H9 (cell line): ENCODE measurements around the gene CRYBA2. TPM values are rescaled to one million over a fixed set of nuclear protein-coding genes. Genes with fewer than 3 reads are reported as not detected.

ENCODE experiments used
- DNase-seq: peaks from one replicate; pipeline ENCODE4 v3.0.0-alpha.2; 2017
- H2AFZ ChIP-seq: one replicate; pipeline ENCODE4 v1.6.1; 2013; ENCODE audit warnings: mild to moderate bottlenecking, low read length, control low read depth, moderate library complexity
- H2AK5ac ChIP-seq: 2 replicates; pipeline ENCODE4 v1.6.1; 2013; ENCODE audit warnings: low read length, control low read depth, mixed read lengths; ENCODE audit not compliant: insufficient read length
- H2BK120ac ChIP-seq: one replicate; pipeline ENCODE4 v1.6.1; 2013; ENCODE audit warnings: low read depth, mild to moderate bottlenecking, low read length, control low read depth, inconsistent platforms; ENCODE audit not compliant: poor library complexity, severe bottlenecking
- H2BK12ac ChIP-seq: 2 replicates; pipeline ENCODE4 v1.6.1; 2013; ENCODE audit warnings: low read length, control low read depth, mixed read lengths, low read depth; ENCODE audit not compliant: insufficient read length
- H2BK15ac ChIP-seq: 2 replicates; pipeline ENCODE4 v1.6.1; 2013; ENCODE audit warnings: low read depth, low read length, control low read depth
- H2BK20ac ChIP-seq: one replicate; pipeline ENCODE4 v1.6.1; 2013; ENCODE audit warnings: low read depth, mild to moderate bottlenecking, low read length, control low read depth, inconsistent platforms; ENCODE audit not compliant: poor library complexity, severe bottlenecking
- H2BK5ac ChIP-seq: 2 replicates; pipeline ENCODE4 v1.6.1; 2013; ENCODE audit warnings: low read length, control low read depth, mixed read lengths; ENCODE audit not compliant: insufficient read length
- H3K14ac ChIP-seq: 2 replicates; pipeline ENCODE4 v1.6.1; 2013; ENCODE audit warnings: low read length, control low read depth; ENCODE audit not compliant: insufficient read depth
- H3K18ac ChIP-seq: 2 replicates; pipeline ENCODE4 v1.6.1; 2013; ENCODE audit warnings: low read depth, mild to moderate bottlenecking, mixed read lengths, low read length, control low read depth; ENCODE audit not compliant: insufficient read length
- H3K23ac ChIP-seq: 2 replicates; pipeline ENCODE4 v1.6.1; 2013; ENCODE audit warnings: low read length, control low read depth, mixed read lengths, low read depth; ENCODE audit not compliant: insufficient read length
- H3K23me2 ChIP-seq: 2 replicates; pipeline ENCODE4 v1.6.1; 2013; ENCODE audit warnings: low read depth, mild to moderate bottlenecking, mixed read lengths, low read length, control low read depth; ENCODE audit not compliant: insufficient read length, poor library complexity, severe bottlenecking
- H3K27ac ChIP-seq: 2 replicates; pipeline ENCODE4 v1.5.1; 2013; ENCODE audit warnings: low read length, control low read depth, mixed read lengths, low read depth; ENCODE audit not compliant: insufficient read length
- H3K27me3 ChIP-seq: 2 replicates; pipeline ENCODE4 v1.6.1; 2013; ENCODE audit warnings: low read length, control low read depth, inconsistent platforms; ENCODE audit not compliant: insufficient read depth
- H3K4ac ChIP-seq: 2 replicates; pipeline ENCODE4 v1.6.1; 2013; ENCODE audit warnings: low read depth, mild to moderate bottlenecking, control low read depth, inconsistent platforms, low read length, moderate library complexity
- H3K4me1 ChIP-seq: 2 replicates; pipeline ENCODE4 v1.6.1; 2013; ENCODE audit warnings: low read length, control low read depth, inconsistent platforms; ENCODE audit not compliant: insufficient read depth
- H3K4me2 ChIP-seq: 2 replicates; pipeline ENCODE4 v1.6.1; 2013; ENCODE audit warnings: low read length, control low read depth, mixed read lengths; ENCODE audit not compliant: insufficient read length, insufficient read depth
- H3K56ac ChIP-seq: 2 replicates; pipeline ENCODE4 v1.6.1; 2013; ENCODE audit warnings: low read depth, mild to moderate bottlenecking, mixed read lengths, low read length, control low read depth; ENCODE audit not compliant: insufficient read length
- H3K79me1 ChIP-seq: 2 replicates; pipeline ENCODE4 v1.6.1; 2013; ENCODE audit warnings: low read depth, mild to moderate bottlenecking, moderate library complexity, low read length, control low read depth, inconsistent platforms; ENCODE audit not compliant: insufficient read depth, poor library complexity, severe bottlenecking
- H3K79me2 ChIP-seq: 2 replicates; pipeline ENCODE4 v1.6.1; 2013; ENCODE audit warnings: low read length, control low read depth, inconsistent platforms; ENCODE audit not compliant: insufficient read depth
- H3K9ac ChIP-seq: 2 replicates; pipeline ENCODE4 v1.6.1; 2013; ENCODE audit warnings: low read length, control low read depth, mixed read lengths; ENCODE audit not compliant: insufficient read length; ENCODE audit errors: extremely low read depth
- H3K9me3 ChIP-seq: one replicate; pipeline ENCODE4 v1.6.1; 2013; ENCODE audit warnings: low read depth, low read length, inconsistent platforms; ENCODE audit not compliant: control insufficient read depth
- H3T11ph ChIP-seq: one replicate; pipeline ENCODE4 v1.6.1; 2013; ENCODE audit warnings: mild to moderate bottlenecking, low read length, control low read depth, inconsistent platforms
- H4K20me1 ChIP-seq: one replicate; pipeline ENCODE4 v1.6.1; 2013; ENCODE audit not compliant: control insufficient read depth, insufficient read length, insufficient read depth
- H4K5ac ChIP-seq: 2 replicates; pipeline ENCODE4 v1.6.1; 2013; ENCODE audit warnings: low read depth, mild to moderate bottlenecking, mixed read lengths, low read length, control low read depth; ENCODE audit not compliant: insufficient read length
- H4K8ac ChIP-seq: replicated peaks from 2 replicates; pipeline ENCODE4 v1.6.1; 2013; ENCODE audit warnings: low read length, control low read depth, mixed read lengths, low read depth; ENCODE audit not compliant: insufficient read length
- H4K91ac ChIP-seq: 2 replicates; pipeline ENCODE4 v1.6.1; 2013; ENCODE audit warnings: low read depth, mild to moderate bottlenecking, moderate library complexity, mixed read lengths, low read length, control low read depth; ENCODE audit not compliant: insufficient read length
- H3K27ac Mint-ChIP-seq, 3 experiments: 2 replicates in 2 of 3; 3 replicates in 1 of 3; pipeline ENCODE4 v1.8.0; 2020 to 2021; ENCODE audit warnings: mixed read lengths in 3 of 3, mild to moderate bottlenecking in 1 of 3, moderate library complexity in 1 of 3
- H3K27me3 Mint-ChIP-seq: 2 replicates; pipeline ENCODE4 v1.8.0; 2021; ENCODE audit warnings: low read depth, mild to moderate bottlenecking, moderate library complexity, mixed read lengths
- H3K36me3 Mint-ChIP-seq, 3 experiments: 2 replicates in 2 of 3; 3 replicates in 1 of 3; pipeline ENCODE4 v1.8.0; 2020 to 2021; ENCODE audit warnings: low read depth in 3 of 3, mixed read lengths in 3 of 3; ENCODE audit not compliant: insufficient read depth in 1 of 3
- H3K4me1 Mint-ChIP-seq, 2 experiments: 2 replicates each; pipeline ENCODE4 v1.8.0; 2020; ENCODE audit warnings: mixed read lengths in 2 of 2
- H3K4me3 Mint-ChIP-seq, 2 experiments: 2 replicates in 1 of 2; 3 replicates in 1 of 2; pipeline ENCODE4 v1.8.0; 2020 to 2021; ENCODE audit warnings: mild to moderate bottlenecking in 2 of 2, mixed read lengths in 2 of 2, moderate library complexity in 1 of 2
- H3K9me3 Mint-ChIP-seq, 2 experiments: 2 replicates in 1 of 2; 3 replicates in 1 of 2; pipeline ENCODE4 v1.8.0; 2020; ENCODE audit warnings: mild to moderate bottlenecking in 2 of 2, mixed read lengths in 2 of 2, moderate library complexity in 1 of 2
- CTCF ChIP-seq: fragments of 200-600 bp; sonication (generic); conservative IDR thresholded peaks from 3 replicates; pipeline ENCODE4 v1.8.0; 2021; ENCODE audit warnings: antibody characterized with exemption, mild to moderate bottlenecking
- WGBS: extraction: QIAGEN DNeasy Blood & Tissue Kit; methylation state at CpG from one replicate; pipeline ENCODE4 v1.1.7; 2013; ENCODE audit warnings: missing lambda C conversion rate, low lambda C conversion rate, mixed read lengths; ENCODE audit not compliant: insufficient read length; ENCODE audit errors: extremely low coverage; 5-methylcytosine and 5-hydroxymethylcytosine counted together
- total RNA-seq: library from RNA; stranded (reverse); gene quantifications from 2 replicates; pipeline ENCODE4 v1.2.1, GENCODE V29; 2021

Gene CRYBA2
- total RNA-seq, 1 experiment from 2014 or later, result not detected

- H4K5ac ChIP-seq, result no peak overlapping the region
- peaks cover 2 to 5% of the 10 kb centered on the region in 2 experiments; a peak in 2 of 5 replicates for H3K9me3 Mint-ChIP-seq
- no peak overlapping the region for H3K27ac ChIP-seq
- no peaks in the 10 kb centered on the region for H3K36me3 Mint-ChIP-seq
- no peak overlapping the region for H2AFZ ChIP-seq
- no peak overlapping the region for H2BK20ac ChIP-seq
- H3K79me2 ChIP-seq, result no peaks in the 10 kb centered on the region
- H3K4me2 ChIP-seq, result peak overlapping the region; percentile 54
- H3K9me3 ChIP-seq, result no peaks in the 10 kb centered on the region
- H2BK12ac ChIP-seq, result no peak overlapping the region
- H3T11ph ChIP-seq, result no peak overlapping the region
- no peak overlapping the region for H2BK120ac ChIP-seq
- no peak for DNase-seq
- no peak overlapping the region for H3K14ac ChIP-seq
- peak overlapping the region; percentile 42 to 75; a peak in 4 of 5 replicates for H3K4me3 Mint-ChIP-seq
- H3K79me1 ChIP-seq, result no peaks in the 10 kb centered on the region
- WGBS, result no CpG with 5 or more reads among the region's 26 CpGs
- no peak overlapping the region for H3K18ac ChIP-seq
- H4K91ac ChIP-seq, result no peak overlapping the region
- no peak overlapping the region for H2BK5ac ChIP-seq
- H3K23me2 ChIP-seq, result peaks cover 16% of the 10 kb centered on the region
- H2AK5ac ChIP-seq, result no peak overlapping the region
- peaks cover 10 to 29% of the 10 kb centered on the region in 2 experiments for H3K4me1 Mint-ChIP-seq
- no peak overlapping the region for H3K9ac ChIP-seq
- no peak overlapping the region for H3K4ac ChIP-seq
- H4K20me1 ChIP-seq, result no peaks in the 10 kb centered on the region
- H2BK15ac ChIP-seq, result no peak overlapping the region
- TF ChIP-seq CTCF, result no peak
- H3K27me3 ChIP-seq, result peaks cover 53% of the 10 kb centered on the region
- no peak overlapping the region for H3K23ac ChIP-seq
- no peak overlapping the region for H4K8ac ChIP-seq
- peaks cover 99% of the 10 kb centered on the region for H3K27me3 Mint-ChIP-seq
- no peak overlapping the region for H3K56ac ChIP-seq
- H3K4me1 ChIP-seq, result no peaks in the 10 kb centered on the region; the same call in 1 of the 2 replicates
- H3K27ac Mint-ChIP-seq, result no peak overlapping the region; a peak in 1 of 7 replicates
Measured at GRCh38 chr2:218980735-218981389, 12.4 kb downstream of the CRYBA2 start.
